ENCODE measurements around the gene FAM3C. TPM values are rescaled to one million over a fixed set of nuclear protein-coding genes. Genes with fewer than 3 reads are reported as not detected.

Gene FAM3C
- total and polyA plus RNA-seq, 2 of the 8 experiments (the other 6 are each of a cell fraction or from before 2014, with no cell fraction given): 27.0 to 77.7 TPM

GRCh38 chr7:121437470-121437869, 41.4 kb upstream of the FAM3C start (continued):
- no peak for TF ChIP-seq TCF12 (IDR thresholded peaks at IDR 0.05; ENCODE audit: low read depth, low read length)
- no peak for TF ChIP-seq RNF2 (IDR thresholded peaks at IDR 0.05; ENCODE audit: borderline replicate concordance, low read depth, low read length, missing control alignments, poor library complexity, severe bottlenecking)
- no peak for TF ChIP-seq BRCA1 (IDR thresholded peaks at IDR 0.05; ENCODE audit: low read depth, low read length)
- no peak for TF ChIP-seq EP300 (IDR thresholded peaks at IDR 0.05; ENCODE audit: borderline replicate concordance in 1 of 2, low read depth in 2 of 2, low read length in 2 of 2)
- TF ChIP-seq POU5F1 (IDR thresholded peaks at IDR 0.05; ENCODE audit: low read depth, low read length): no peak
